Stimulated activated naive CD4-positive, alpha-beta T cell (primary cell): ENCODE measurements around the gene RANBP1.

Source experiments
- DNase-seq, 6 experiments: peaks; one replicate each; lab custom pipeline; 2025; lab: John Stamatoyannopoulos, UW

RANBP1 gene

DNA sequence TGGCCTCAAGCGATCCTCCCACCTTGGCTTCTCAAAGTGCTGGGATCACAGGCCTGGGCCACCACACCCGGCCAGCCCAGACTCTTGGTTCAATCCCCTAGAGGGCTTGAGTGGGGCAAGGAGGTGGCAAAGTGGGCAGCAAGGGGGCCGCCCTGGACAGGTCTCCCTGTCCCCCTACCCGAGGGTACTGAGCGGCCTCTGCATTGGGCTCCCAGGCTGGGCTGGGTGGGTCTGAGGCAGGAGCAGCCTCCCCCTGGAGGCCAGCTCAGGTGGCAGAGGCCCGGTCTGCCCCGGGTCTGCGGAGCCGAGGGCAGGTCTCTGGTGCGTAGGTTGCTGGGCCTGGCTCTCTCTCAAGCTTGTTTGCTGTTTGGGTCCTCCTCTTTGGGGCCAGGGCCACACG, 57.3 kb downstream of the RANBP1 start:
- DNase-seq: no peak

DNA sequence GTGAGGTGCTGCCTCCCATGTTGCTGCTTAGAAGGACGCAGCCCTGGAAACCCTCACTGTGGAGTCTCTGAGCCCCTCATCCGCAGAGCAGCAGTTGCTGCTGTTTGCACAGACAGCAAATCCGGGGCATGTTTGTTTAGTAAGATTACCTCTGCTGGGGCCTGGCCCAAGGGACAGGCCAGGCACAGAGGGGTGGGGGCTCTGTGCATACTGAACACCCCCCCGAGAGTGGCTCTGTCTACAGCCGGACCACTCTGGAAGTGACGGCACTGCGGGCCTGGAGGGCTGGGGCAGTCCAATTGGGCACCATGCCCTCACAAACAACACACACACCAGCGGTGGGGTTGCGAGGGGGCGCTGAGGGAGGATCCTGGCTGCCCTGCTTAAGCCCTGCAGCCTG, 57.9 kb downstream of the RANBP1 start:
- no peak for DNase-seq

DNA sequence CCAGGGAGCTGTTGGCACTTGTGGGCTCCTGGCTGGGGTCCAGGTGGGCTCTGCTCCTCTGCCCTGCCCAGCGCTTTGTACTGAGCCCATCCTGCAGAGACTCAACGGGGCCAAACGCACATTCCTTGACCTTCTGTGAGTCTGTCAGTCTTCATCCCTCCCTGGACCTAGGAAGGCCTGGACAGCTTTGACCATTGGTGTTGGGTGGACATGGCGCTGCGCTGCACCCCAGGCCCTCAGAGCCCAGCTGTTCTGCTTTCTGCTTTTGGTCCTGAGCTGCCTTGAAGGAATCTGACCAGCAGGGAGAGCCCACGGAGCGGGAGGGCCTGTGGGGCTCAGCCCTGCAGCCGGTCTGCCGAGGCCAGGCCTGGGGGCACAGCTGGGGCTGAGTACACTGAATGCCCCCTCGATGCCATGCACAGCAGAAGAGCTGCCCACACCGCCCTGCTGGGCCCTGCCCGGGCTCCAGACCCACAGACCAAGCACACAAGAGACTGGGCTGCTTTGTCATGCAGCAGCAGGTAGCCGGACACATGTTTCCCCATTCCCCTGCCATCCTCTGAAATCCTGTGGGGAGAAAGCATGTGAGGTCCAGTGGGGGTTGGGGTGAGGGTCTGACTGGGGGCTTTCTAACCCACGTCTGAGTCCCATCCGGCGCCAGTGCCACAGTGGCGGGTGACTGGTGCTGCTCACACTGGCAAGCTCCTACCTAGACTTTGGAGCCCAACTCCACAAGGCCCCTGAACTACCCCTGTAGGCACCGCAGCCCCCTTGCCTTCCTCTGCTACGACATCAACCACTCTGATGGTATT, 59.1 kb downstream of the RANBP1 start:
- DNase-seq: no peak

DNA sequence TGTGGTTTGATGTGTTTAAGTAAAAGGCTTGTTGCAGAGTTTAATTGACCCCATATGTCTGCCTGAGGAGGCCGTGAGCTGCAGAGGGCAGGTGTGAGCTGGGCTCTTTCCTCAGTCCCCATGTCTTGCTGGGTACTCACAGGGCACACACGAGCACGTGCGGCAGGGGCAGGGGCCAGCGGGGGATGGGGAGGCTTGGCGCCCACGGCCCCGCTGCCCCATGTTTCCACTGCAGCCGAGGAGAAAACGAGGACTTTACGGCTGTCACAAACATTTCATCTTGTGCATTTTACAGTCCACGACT, 59.6 kb downstream of the RANBP1 start:
- DNase-seq: no peak

DNA sequence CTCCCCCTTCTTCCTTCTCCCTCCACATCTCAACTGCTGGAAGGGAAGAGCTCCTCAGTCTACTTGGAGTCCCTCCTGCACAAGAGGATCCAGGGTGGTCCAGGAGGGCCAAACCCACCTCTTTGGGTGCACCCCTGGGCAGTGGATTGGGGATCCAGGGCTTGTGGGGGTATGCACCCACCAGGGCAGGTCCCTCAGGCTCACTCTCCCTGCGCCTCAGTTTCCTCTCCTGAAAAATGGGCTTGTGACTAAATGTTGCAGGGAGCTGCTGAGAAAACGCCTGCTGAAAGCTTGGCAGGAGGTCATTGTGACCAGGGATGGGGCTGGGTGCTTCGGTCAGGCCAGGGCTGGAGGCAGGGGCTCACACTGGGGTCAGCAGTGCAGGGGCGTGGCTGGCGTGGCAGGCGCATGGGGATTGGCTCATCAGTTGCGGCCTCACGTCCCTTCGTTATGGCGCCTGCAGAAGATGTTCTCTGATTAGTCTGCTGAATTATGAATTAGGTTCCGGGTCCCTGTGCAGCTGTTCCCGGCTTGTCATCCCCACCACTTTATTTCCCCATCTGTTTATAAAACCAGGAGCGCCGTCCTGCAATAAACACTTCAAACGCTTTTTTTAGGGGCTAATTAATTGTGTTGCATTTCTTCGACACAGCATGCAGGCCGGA, 60.6 kb downstream of the RANBP1 start:
- no peak for DNase-seq
